IMR-90 (cell line): Measurements from ENCODE around the gene ST6GALNAC3. TPM values are rescaled to one million over a fixed set of nuclear protein-coding genes. Genes with fewer than 3 reads are reported as not detected.

Source experiments
- ATAC-seq: fragments of 200-7000 bp; cut with Tn5 transposase; 2 replicates; pipeline ENCODE4 v1.9.1; 2020; ENCODE audit warnings: low read depth, mild to moderate bottlenecking, moderate library complexity
- BruUV-seq: library from RNA; stranded (reverse); fragments of 400-500 nt; replicated peaks from 2 replicates; lab custom pipeline; 2021; lab: Mats Ljungman, UMichigan
- CTCF ChIA-PET: fragments of 300-600 bp; formaldehyde crosslinking; extraction: SDS; loops from one replicate; lab custom pipeline; 2021; ENCODE audit warnings: antibody characterized with exemption; lab: Yijun Ruan, JAX
- POLR2A ChIA-PET: fragments of 300-600 bp; sonication (Branson Sonifier 250); formaldehyde crosslinking; loops from one replicate; lab custom pipeline; 2022; ENCODE audit warnings: antibody characterized with exemption; ENCODE audit not compliant: unreplicated experiment; lab: Charles Lee
- DNase-seq: peaks from one replicate; pipeline ENCODE4 v3.0.0; 2013
- H2AFZ ChIP-seq: replicated peaks from 2 replicates; pipeline ENCODE3; 2013; ENCODE audit warnings: low read length, mild to moderate bottlenecking; ENCODE audit not compliant: poor library complexity
- H2AK5ac ChIP-seq: 2 replicates; pipeline ENCODE4 v1.6.1; 2013; ENCODE audit warnings: low read depth, low read length, inconsistent platforms
- H2AK9ac ChIP-seq: replicated peaks from 2 replicates; pipeline ENCODE3; 2013; ENCODE audit warnings: mild to moderate bottlenecking, low read depth, low read length, moderate library complexity; ENCODE audit not compliant: poor library complexity
- H2BK120ac ChIP-seq: 2 replicates; pipeline ENCODE4 v1.6.1; 2013; ENCODE audit warnings: low read depth, low read length, inconsistent platforms
- H2BK15ac ChIP-seq: 3 replicates; pipeline ENCODE4 v1.6.1; 2013; ENCODE audit warnings: low read depth, low read length, inconsistent platforms
- H2BK20ac ChIP-seq: 2 replicates; pipeline ENCODE4 v1.6.1; 2013; ENCODE audit warnings: low read depth, mild to moderate bottlenecking, inconsistent platforms, low read length, moderate library complexity
- H2BK5ac ChIP-seq: 2 replicates; pipeline ENCODE4 v1.6.1; 2013; ENCODE audit warnings: mild to moderate bottlenecking, low read depth, low read length, inconsistent platforms; ENCODE audit not compliant: poor library complexity, severe bottlenecking
- H3K14ac ChIP-seq: replicated peaks from 2 replicates; pipeline ENCODE4 v1.6.1; 2013; ENCODE audit warnings: low read depth, low read length, inconsistent platforms
- H3K18ac ChIP-seq: 2 replicates; pipeline ENCODE4 v1.6.1; 2013; ENCODE audit warnings: low read depth, low read length, control low read depth
- H3K23ac ChIP-seq: 2 replicates; pipeline ENCODE4 v1.6.1; 2013; ENCODE audit warnings: low read depth, low read length, inconsistent platforms
- H3K27ac ChIP-seq: 2 replicates; pipeline ENCODE4 v1.5.1; 2013; ENCODE audit warnings: mild to moderate bottlenecking, control low read depth, low read length; ENCODE audit not compliant: insufficient read depth
- H3K27me3 ChIP-seq: 2 replicates; pipeline ENCODE4 v1.6.1; 2013; ENCODE audit warnings: low read length; ENCODE audit not compliant: control insufficient read depth, insufficient read depth
- H3K36me3 ChIP-seq: 2 replicates; pipeline ENCODE4 v1.6.1; 2013; ENCODE audit warnings: low read length, mixed read lengths; ENCODE audit not compliant: control insufficient read depth, insufficient read depth
- H3K4ac ChIP-seq: 2 replicates; pipeline ENCODE4 v1.6.1; 2013; ENCODE audit warnings: low read depth, low read length, inconsistent platforms
- H3K4me1 ChIP-seq: 2 replicates; pipeline ENCODE4 v1.6.1; 2013; ENCODE audit warnings: low read length, mixed read lengths; ENCODE audit not compliant: control insufficient read depth, insufficient read depth
- H3K4me2 ChIP-seq: 2 replicates; pipeline ENCODE4 v1.6.1; 2013; ENCODE audit warnings: low read depth, mild to moderate bottlenecking, control low read depth, low read length, moderate library complexity
- H3K4me3 ChIP-seq: 2 replicates; pipeline ENCODE4 v1.5.1; 2013; ENCODE audit warnings: low read depth, mild to moderate bottlenecking, control low read depth, low read length, moderate library complexity; ENCODE audit not compliant: insufficient read depth
- H3K56ac ChIP-seq: 2 replicates; pipeline ENCODE4 v1.6.1; 2013; ENCODE audit warnings: low read length, inconsistent platforms; ENCODE audit not compliant: insufficient read depth; ENCODE audit errors: extremely low read depth
- H3K79me1 ChIP-seq, 2 experiments: 2 replicates each; pipeline ENCODE4 v1.6.1; 2013; ENCODE audit warnings: low read length in 2 of 2, inconsistent platforms in 1 of 2, low read depth in 1 of 2
- H3K9ac ChIP-seq: 2 replicates; pipeline ENCODE4 v1.6.1; 2013; ENCODE audit warnings: low read depth, low read length, control low read depth
- H3K9me1 ChIP-seq: 2 replicates; pipeline ENCODE4 v1.6.1; 2013; ENCODE audit warnings: low read length, inconsistent platforms; ENCODE audit not compliant: insufficient read depth
- H3K9me3 ChIP-seq: 2 replicates; pipeline ENCODE4 v1.6.1; 2013; ENCODE audit warnings: low read length; ENCODE audit not compliant: control insufficient read depth, insufficient read depth
- H4K20me1 ChIP-seq: 2 replicates; pipeline ENCODE4 v1.6.1; 2013; ENCODE audit warnings: low read length, inconsistent platforms; ENCODE audit not compliant: insufficient read depth
- H4K5ac ChIP-seq: 2 replicates; pipeline ENCODE4 v1.6.1; 2013; ENCODE audit warnings: mild to moderate bottlenecking, low read depth, low read length, control low read depth
- H4K8ac ChIP-seq, 2 experiments: 2 replicates each; pipeline ENCODE4 v1.6.1; 2013; ENCODE audit warnings: low read depth in 2 of 2, low read length in 2 of 2, control low read depth in 1 of 2, inconsistent platforms in 1 of 2
- H4K91ac ChIP-seq: 2 replicates; pipeline ENCODE4 v1.6.1; 2013; ENCODE audit warnings: low read depth, low read length, inconsistent platforms; ENCODE audit not compliant: insufficient read depth
- CEBPB ChIP-seq: IDR thresholded peaks from 2 replicates; pipeline ENCODE4 v1.6.1; 2012; ENCODE audit warnings: low read depth, low read length, improper control_type of control experiment
- NFE2L2 ChIP-seq: fragments of 150-350 bp; IDR thresholded peaks from 2 replicates; pipeline ENCODE4 v1.6.1; 2016; ENCODE audit warnings: low read depth, mild to moderate bottlenecking, low read length
- WGBS, 2 experiments: methylation state at CpG; one replicate each; pipeline versions ENCODE4 v1.1.5 to v1.1.7; 2013; ENCODE audit warnings: missing lambda C conversion rate in 2 of 2; ENCODE audit not compliant: insufficient read length in 1 of 2; ENCODE audit errors: extremely low coverage in 2 of 2; 5-methylcytosine and 5-hydroxymethylcytosine counted together
- dilution Hi-C: fragments of 300-500 bp; cut with HindIII; formaldehyde crosslinking; loops from one replicate; pipeline ENCODE4 v1.14.3; 2018; ENCODE audit warnings: low sequenced_read_pairs; ENCODE audit not compliant: unreplicated experiment
- in situ Hi-C: fragments of 300-500 bp; cut with MboI; formaldehyde crosslinking; loops from 3 replicates; pipeline ENCODE4 v1.14.3; 2019; ENCODE audit warnings: low sequenced_read_pairs, inconsistent platforms, mixed read lengths
- intact Hi-C: fragments of 100-400 bp; cut with micrococcal nuclease; formaldehyde crosslinking; loops from 2 replicates; pipeline ENCODE4 v1.10.0; 2022
- polyA plus RNA-seq, 3 experiments: library from polyadenylated mRNA; depleted of rRNA; stranded (reverse); fragments of >200 nt; gene quantifications; 2 replicates each; pipeline ENCODE4 v1.2.3, GENCODE V29; 2012; ENCODE audit warnings: low replicate concordance in 1 of 3
- total RNA-seq: library from RNA; depleted of rRNA; stranded (reverse); fragments of >200 nt; gene quantifications from 2 replicates; pipeline ENCODE4 v1.2.3, GENCODE V29; 2012

The ST6GALNAC3 gene
- total and polyA plus RNA-seq, 2 of the 4 experiments (the other 2 are of a cell fraction) = 0.65 to 1.3 TPM

DNA sequence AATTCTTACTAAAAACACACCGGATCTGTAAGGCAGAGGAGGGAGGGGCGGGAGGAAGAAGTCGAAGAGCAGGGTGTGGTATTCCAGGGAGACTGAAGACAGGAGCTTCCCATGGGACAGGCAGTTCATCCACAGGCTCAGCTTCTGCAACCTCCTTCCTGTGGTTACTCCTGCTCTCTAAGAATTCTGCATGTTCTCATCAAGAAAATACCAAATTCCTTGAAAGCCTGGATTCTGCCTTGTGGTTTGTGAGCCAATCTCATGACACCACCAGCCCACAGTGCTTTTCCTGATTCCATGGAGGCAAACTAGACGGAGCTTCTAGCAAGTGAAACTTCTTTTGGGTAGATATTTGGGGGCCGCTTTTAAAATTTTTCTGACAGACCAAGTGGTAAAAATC is 1.1 kb upstream of the ST6GALNAC3 start:
- no peaks in the 10 kb centered on the region; the same call in 1 of the 2 replicates for H3K9me1 ChIP-seq
- no peak overlapping the region for H2AK5ac ChIP-seq
- no peak overlapping the region for H4K5ac ChIP-seq
- DNase-seq (peak; percentile 84), ATAC-seq (0 out of 2 replicates have a peak, but pooled peaks have one; percentile 4)
- no peak overlapping the region for H3K4me2 ChIP-seq
- H2BK5ac ChIP-seq = no peak overlapping the region
- H3K56ac ChIP-seq = no peak overlapping the region
- no peak overlapping the region for H4K91ac ChIP-seq
- H3K9me3 ChIP-seq = no peaks in the 10 kb centered on the region
- intact Hi-C loops = loop anchor here (5.0 kb wide), 1 partner anchor 81 kb away; no protein-coding TSS in a partner anchor
- H2BK15ac ChIP-seq = no peak overlapping the region
- H3K4me1 ChIP-seq = peaks cover 2% of the 10 kb centered on the region; the same call in 1 of the 2 replicates
- H3K79me1 ChIP-seq = no peaks in the 10 kb centered on the region
- H4K20me1 ChIP-seq = no peaks in the 10 kb centered on the region
- no CpG with 5 or more reads among the region's 5 CpGs for WGBS, 2 experiments
- no peaks in the 10 kb centered on the region for H3K27me3 ChIP-seq
- no peak overlapping the region for H2AK9ac ChIP-seq
- no peak overlapping the region for H2BK20ac ChIP-seq
- no peak overlapping the region for H3K4ac ChIP-seq
- no peak overlapping the region for H3K18ac ChIP-seq
- H3K36me3 ChIP-seq = no peaks in the 10 kb centered on the region
- no peak overlapping the region for H2BK120ac ChIP-seq
- H2AFZ ChIP-seq = peak overlapping the region; percentile 2
- H3K9ac ChIP-seq = no peak overlapping the region
- no TSS peak for BruUV-seq
- dilution Hi-C loops = no loop called here
- no peak overlapping the region for H4K8ac ChIP-seq
- TF ChIP-seq CEBPB (peak; percentile 39; the same call in 1 of the 2 replicates), NFE2L2 (no peak)
- CTCF ChIA-PET = no interaction called here
- no peak overlapping the region for H3K4me3 ChIP-seq
- H3K14ac ChIP-seq = no peak overlapping the region
- H3K27ac ChIP-seq = no peak overlapping the region
- POLR2A ChIA-PET = no interaction called here
- in situ Hi-C loops = loop anchor here (10.0 kb wide), 1 partner anchor 279 kb away; the partner anchor contains the start of gene MSH4
- H3K23ac ChIP-seq = no peak overlapping the region
